Astrocyte (in vitro differentiated cells and primary cell): ENCODE data around the gene FAM3B.

Experiments
- CTCF ChIP-seq: IDR thresholded peaks from 2 replicates; pipeline ENCODE4 v1.5.1; 2011; ENCODE audit warnings: low read depth, mild to moderate bottlenecking, inconsistent platforms, low read length, moderate library complexity; ENCODE audit not compliant: insufficient read depth
- EZH2 ChIP-seq: IDR thresholded peaks from 2 replicates; pipeline ENCODE4 v1.6.1; 2012; ENCODE audit warnings: mild to moderate bottlenecking, low read length, inconsistent platforms; ENCODE audit not compliant: insufficient read depth

GRCh38 chr21:41327753-41328152 is 11.2 kb downstream of the FAM3B start:
- TF ChIP-seq CTCF (no peak), EZH2 (no peak)
